ENCODE data around the gene SLC12A7.

DNA sequence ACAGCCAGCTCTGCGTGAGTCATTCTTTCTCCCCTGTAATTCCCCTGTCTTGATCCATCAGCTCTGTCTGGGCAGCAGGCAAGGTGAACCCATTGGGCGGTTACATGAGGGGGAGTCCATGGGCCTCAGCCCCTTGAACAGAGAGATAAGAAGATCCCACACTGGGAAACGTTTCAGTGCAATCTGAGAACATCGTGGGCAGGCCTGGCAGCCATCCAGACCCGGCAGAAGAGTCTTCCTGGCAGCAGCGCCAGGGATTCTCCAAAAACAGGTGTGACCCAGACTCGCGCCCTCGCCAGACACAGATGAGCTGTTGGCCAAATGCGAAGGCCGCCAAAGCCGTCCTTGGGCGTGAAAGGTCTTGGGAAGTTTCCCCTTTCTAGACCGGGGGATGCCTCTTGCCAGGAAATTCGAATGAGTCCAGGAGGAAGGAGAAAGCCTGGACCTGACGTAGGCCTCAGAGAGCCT lies 6.4 kb upstream of the SLC12A7 start:
- no peak for TF ChIP-seq EZH2 (IDR thresholded peaks at IDR 0.05; ENCODE audit: low read length, missing control alignments)
- TF ChIP-seq, protein P1, sequence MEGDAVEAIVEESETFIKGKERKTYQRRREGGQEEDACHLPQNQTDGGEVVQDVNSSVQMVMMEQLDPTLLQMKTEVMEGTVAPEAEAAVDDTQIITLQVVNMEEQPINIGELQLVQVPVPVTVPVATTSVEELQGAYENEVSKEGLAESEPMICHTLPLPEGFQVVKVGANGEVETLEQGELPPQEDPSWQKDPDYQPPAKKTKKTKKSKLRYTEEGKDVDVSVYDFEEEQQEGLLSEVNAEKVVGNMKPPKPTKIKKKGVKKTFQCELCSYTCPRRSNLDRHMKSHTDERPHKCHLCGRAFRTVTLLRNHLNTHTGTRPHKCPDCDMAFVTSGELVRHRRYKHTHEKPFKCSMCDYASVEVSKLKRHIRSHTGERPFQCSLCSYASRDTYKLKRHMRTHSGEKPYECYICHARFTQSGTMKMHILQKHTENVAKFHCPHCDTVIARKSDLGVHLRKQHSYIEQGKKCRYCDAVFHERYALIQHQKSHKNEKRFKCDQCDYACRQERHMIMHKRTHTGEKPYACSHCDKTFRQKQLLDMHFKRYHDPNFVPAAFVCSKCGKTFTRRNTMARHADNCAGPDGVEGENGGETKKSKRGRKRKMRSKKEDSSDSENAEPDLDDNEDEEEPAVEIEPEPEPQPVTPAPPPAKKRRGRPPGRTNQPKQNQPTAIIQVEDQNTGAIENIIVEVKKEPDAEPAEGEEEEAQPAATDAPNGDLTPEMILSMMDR (conservative IDR thresholded peaks at IDR 0.05 in 1 of 2, IDR thresholded peaks at IDR 0.05 in 1 of 2; ENCODE audit: low read depth in 1 of 2, low read length in 2 of 2): no peak
